SU-DHL-6 (cell line): ENCODE results near the gene LRPAP1.

Experiments
- H2AFZ ChIP-seq: fragments of 200-600 bp; sonication (generic); 2 replicates; pipeline ENCODE4 v1.6.1; 2014; ENCODE audit warnings: low read depth, mild to moderate bottlenecking, moderate library complexity, mixed read lengths, antibody characterized with exemption, low read length; ENCODE audit not compliant: severe bottlenecking
- H3F3A ChIP-seq: fragments of 200-600 bp; shearing (Covaris generic); 2 replicates; pipeline ENCODE4 v1.6.0; 2016; ENCODE audit warnings: antibody characterized with exemption, mild to moderate bottlenecking; ENCODE audit not compliant: insufficient read depth
- H3K27ac ChIP-seq: fragments of 200-600 bp; sonication (generic); 2 replicates; pipeline ENCODE4 v1.5.1; 2016; ENCODE audit warnings: low read depth, mild to moderate bottlenecking, low read length, moderate library complexity, mixed read lengths
- H3K27me3 ChIP-seq: fragments of 200-600 bp; sonication (generic), shearing (Covaris generic); 2 replicates; pipeline ENCODE4 v1.6.0; 2014; ENCODE audit warnings: mild to moderate bottlenecking, low read length
- H3K36me3 ChIP-seq: fragments of 200-600 bp; sonication (generic); 2 replicates; pipeline ENCODE4 v1.6.1; 2014; ENCODE audit warnings: mild to moderate bottlenecking, low read length, mixed read lengths
- H3K4me2 ChIP-seq: fragments of 300-600, 200-600 bp; shearing (Covaris generic), sonication (generic); 2 replicates; pipeline ENCODE4 v1.6.0; 2014; ENCODE audit warnings: low read length, low read depth, mild to moderate bottlenecking; ENCODE audit not compliant: poor library complexity, severe bottlenecking
- H3K4me3 ChIP-seq: fragments of 200-600 bp; sonication (generic); 2 replicates; pipeline ENCODE4 v1.5.1; 2014; ENCODE audit warnings: antibody characterized with exemption, low read length, mild to moderate bottlenecking, mixed read lengths; ENCODE audit not compliant: insufficient read depth, poor library complexity, severe bottlenecking
- H3K79me2 ChIP-seq: fragments of 200-600 bp; sonication (generic); 2 replicates; pipeline ENCODE4 v1.6.1; 2014; ENCODE audit warnings: mild to moderate bottlenecking, low read length, moderate library complexity; ENCODE audit not compliant: insufficient read depth
- H3K9ac ChIP-seq: fragments of 200-600 bp; sonication (generic); 2 replicates; pipeline ENCODE4 v1.7.0; 2014; ENCODE audit warnings: mild to moderate bottlenecking, low read length
- H3K9me2 ChIP-seq: fragments of 200-600 bp; sonication (generic); replicated peaks from 2 replicates; pipeline ENCODE4 v1.6.1; 2014; ENCODE audit warnings: low read length; ENCODE audit not compliant: insufficient read depth
- H3K9me3 ChIP-seq: fragments of 200-600 bp; sonication (generic); 2 replicates; pipeline ENCODE4 v1.6.1; 2014; ENCODE audit warnings: low read length, mixed read lengths; ENCODE audit not compliant: insufficient read depth
- H4K20me1 ChIP-seq: fragments of 200-600 bp; sonication (generic); 2 replicates; pipeline ENCODE4 v1.6.1; 2014; ENCODE audit warnings: low read depth, mild to moderate bottlenecking, antibody characterized with exemption, low read length, moderate library complexity, mixed read lengths
- CTCF ChIP-seq: fragments of 200-600 bp; sonication (generic); IDR thresholded peaks from one replicate; pipeline ENCODE4 v1.5.1; 2017; ENCODE audit warnings: antibody characterized with exemption, mild to moderate bottlenecking, low read length, moderate library complexity; ENCODE audit not compliant: insufficient read depth, poor library complexity, severe bottlenecking
- EZH2phosphoT487 ChIP-seq: fragments of 200-600 bp; sonication (generic), shearing (Covaris generic); conservative IDR thresholded peaks from 2 replicates; pipeline ENCODE4 v1.6.1; 2018; ENCODE audit warnings: mild to moderate bottlenecking, antibody characterized with exemption, low read length, moderate library complexity, mixed read lengths

The LRPAP1 gene

GRCh38 chr4:3481783-3482393 is 50.3 kb downstream of the LRPAP1 start:
- no peak overlapping the region for H2AFZ ChIP-seq
- TF ChIP-seq EZH2phosphoT487 (no peak), CTCF (no peak)
- no peaks in the 10 kb centered on the region for H3K9me2 ChIP-seq
- no peak overlapping the region for H3K9ac ChIP-seq
- no peaks in the 10 kb centered on the region for H3K79me2 ChIP-seq
- no peaks in the 10 kb centered on the region for H4K20me1 ChIP-seq
- H3K27me3 ChIP-seq = no peaks in the 10 kb centered on the region
- no peak overlapping the region for H3K4me3 ChIP-seq
- no peaks in the 10 kb centered on the region for H3K9me3 ChIP-seq
- no peak overlapping the region for H3K4me2 ChIP-seq
- H3K36me3 ChIP-seq = no peaks in the 10 kb centered on the region
- no peak overlapping the region for H3K27ac ChIP-seq
- H3F3A ChIP-seq = no peaks in the 10 kb centered on the region

DNA sequence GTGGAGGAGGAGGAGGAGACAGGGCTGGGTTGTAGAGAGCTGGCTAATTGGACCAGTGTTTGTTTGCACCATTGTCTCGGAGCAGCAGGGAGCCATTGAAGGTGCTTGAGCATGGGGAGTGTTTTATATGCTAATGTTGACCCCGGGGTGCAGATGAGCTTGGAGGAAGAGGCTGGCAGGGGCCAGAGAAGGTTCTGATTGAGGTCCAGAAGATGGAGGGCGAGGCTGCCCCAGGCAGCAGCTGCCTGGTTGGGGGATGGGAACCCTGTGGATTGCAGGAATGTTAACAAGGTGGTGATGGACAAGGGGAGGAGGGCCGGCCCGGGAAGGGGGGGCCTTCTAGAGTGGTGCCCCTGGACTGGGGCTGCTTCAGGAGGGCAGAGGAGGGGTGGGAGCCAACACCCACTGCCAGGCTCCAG is 51.1 kb downstream of the LRPAP1 start:
- H3K4me3 ChIP-seq = no peak overlapping the region
- H3K9me2 ChIP-seq = no peaks in the 10 kb centered on the region
- no peaks in the 10 kb centered on the region for H3K9me3 ChIP-seq
- H2AFZ ChIP-seq = no peak overlapping the region
- TF ChIP-seq EZH2phosphoT487 (no peak), CTCF (no peak)
- H3K9ac ChIP-seq = no peak overlapping the region
- H3K36me3 ChIP-seq = no peaks in the 10 kb centered on the region
- H3K27me3 ChIP-seq = no peaks in the 10 kb centered on the region
- H3K27ac ChIP-seq = no peak overlapping the region
- H4K20me1 ChIP-seq = no peaks in the 10 kb centered on the region
- H3K4me2 ChIP-seq = no peak overlapping the region
- H3K79me2 ChIP-seq = no peaks in the 10 kb centered on the region
- H3F3A ChIP-seq = no peaks in the 10 kb centered on the region

DNA sequence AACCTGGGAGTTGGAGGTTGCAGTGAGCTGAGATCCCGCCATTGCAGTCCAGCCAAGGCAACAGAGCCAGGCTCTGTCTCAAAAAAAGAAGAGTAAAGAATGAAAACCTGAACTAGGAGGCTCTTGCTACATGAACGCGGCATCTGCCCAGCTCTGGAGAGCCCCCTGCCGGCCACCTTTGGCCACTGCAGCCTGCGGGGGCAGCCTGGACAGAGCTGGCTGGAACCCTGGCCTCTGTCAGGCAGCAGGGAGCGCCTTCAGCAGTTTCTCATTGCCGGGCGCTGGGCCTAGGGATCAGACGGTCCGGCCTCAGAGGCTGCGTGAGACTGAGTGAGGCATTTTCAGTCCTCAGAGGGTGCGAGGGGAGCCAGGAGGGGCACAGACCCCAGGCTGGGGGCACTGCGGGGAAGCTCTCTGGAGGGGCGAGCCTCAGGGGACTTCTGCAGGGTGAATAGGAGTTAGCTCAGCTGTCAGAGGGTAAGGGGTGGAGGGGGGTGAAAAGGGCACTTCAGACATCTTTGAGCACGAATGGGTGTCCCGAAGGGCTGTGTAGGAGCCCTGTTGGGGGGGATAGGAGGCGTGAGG is 51.6 kb downstream of the LRPAP1 start:
- no peaks in the 10 kb centered on the region for H4K20me1 ChIP-seq
- H3K9ac ChIP-seq = no peak overlapping the region
- H3K36me3 ChIP-seq = no peaks in the 10 kb centered on the region
- H3K9me3 ChIP-seq = no peaks in the 10 kb centered on the region
- H2AFZ ChIP-seq = no peak overlapping the region
- no peak overlapping the region for H3K4me2 ChIP-seq
- no peak overlapping the region for H3K27ac ChIP-seq
- H3K27me3 ChIP-seq = no peaks in the 10 kb centered on the region
- no peaks in the 10 kb centered on the region for H3K9me2 ChIP-seq
- H3K4me3 ChIP-seq = no peak overlapping the region
- no peaks in the 10 kb centered on the region for H3K79me2 ChIP-seq
- TF ChIP-seq CTCF (peak; percentile 92), EZH2phosphoT487 (no peak)
- H3F3A ChIP-seq = no peaks in the 10 kb centered on the region
